Activated CD8-positive, alpha-beta memory T cell treated with anti-CD3 and anti-CD28 coated beads, Interleukin-2, amount 50 U/mL, for 1 hour (primary cell): ENCODE results near the gene OR6P1.

ENCODE experiments used
- DNase-seq: peaks from one replicate; pipeline ENCODE4 v3.0.0-alpha.2; 2020; ENCODE audit errors: extremely low read depth

OR6P1 gene

GRCh38 chr1:158516966-158517365 is 53.4 kb downstream of the OR6P1 start:
- no peak for DNase-seq
